ENCODE measurements around the gene RBM23.
"Not testable (repeated sequence)": the region's sequence is repeated elsewhere in the genome, so short reads cannot be mapped to it uniquely, and the experiment has no call there.

RBM23 gene
- long read RNA-seq, donor 1, full-length matches to known transcripts, result 29 of 60 reads
- long read RNA-seq, donor 1, partial matches to known transcripts, result 31 of 60 reads
- long read RNA-seq, donor 1, other reads (novel, unspliced or antisense), result 0 of 60 reads
- long read RNA-seq, donor 2, full-length matches to known transcripts, result 14 of 19 reads
- long read RNA-seq, donor 2, partial matches to known transcripts, result 5 of 19 reads
- long read RNA-seq, donor 2, other reads (novel, unspliced or antisense), result 0 of 19 reads
- long read RNA-seq, donor 3, full-length matches to known transcripts, result 9 of 9 reads
- long read RNA-seq, donor 3, partial matches to known transcripts, result 0 of 9 reads
- long read RNA-seq, donor 3, other reads (novel, unspliced or antisense), result 0 of 9 reads
- long read RNA-seq, donor 4, full-length matches to known transcripts, result 29 of 46 reads
- long read RNA-seq, donor 4, partial matches to known transcripts, result 17 of 46 reads
- long read RNA-seq, donor 4, other reads (novel, unspliced or antisense), result 0 of 46 reads
- long read RNA-seq, donor 5, full-length matches to known transcripts, result 30 of 35 reads
- long read RNA-seq, donor 5, partial matches to known transcripts, result 5 of 35 reads
- long read RNA-seq, donor 5, other reads (novel, unspliced or antisense), result 0 of 35 reads
- long read RNA-seq, donor 6, full-length matches to known transcripts, result 12 of 19 reads
- long read RNA-seq, donor 6, partial matches to known transcripts, result 7 of 19 reads
- long read RNA-seq, donor 6, other reads (novel, unspliced or antisense), result 0 of 19 reads
- long read RNA-seq, donor 7, result 0 reads
- long read RNA-seq, donor 8, full-length matches to known transcripts, result 22 of 22 reads
- long read RNA-seq, donor 8, partial matches to known transcripts, result 0 of 22 reads
- long read RNA-seq, donor 8, other reads (novel, unspliced or antisense), result 0 of 22 reads

DNA sequence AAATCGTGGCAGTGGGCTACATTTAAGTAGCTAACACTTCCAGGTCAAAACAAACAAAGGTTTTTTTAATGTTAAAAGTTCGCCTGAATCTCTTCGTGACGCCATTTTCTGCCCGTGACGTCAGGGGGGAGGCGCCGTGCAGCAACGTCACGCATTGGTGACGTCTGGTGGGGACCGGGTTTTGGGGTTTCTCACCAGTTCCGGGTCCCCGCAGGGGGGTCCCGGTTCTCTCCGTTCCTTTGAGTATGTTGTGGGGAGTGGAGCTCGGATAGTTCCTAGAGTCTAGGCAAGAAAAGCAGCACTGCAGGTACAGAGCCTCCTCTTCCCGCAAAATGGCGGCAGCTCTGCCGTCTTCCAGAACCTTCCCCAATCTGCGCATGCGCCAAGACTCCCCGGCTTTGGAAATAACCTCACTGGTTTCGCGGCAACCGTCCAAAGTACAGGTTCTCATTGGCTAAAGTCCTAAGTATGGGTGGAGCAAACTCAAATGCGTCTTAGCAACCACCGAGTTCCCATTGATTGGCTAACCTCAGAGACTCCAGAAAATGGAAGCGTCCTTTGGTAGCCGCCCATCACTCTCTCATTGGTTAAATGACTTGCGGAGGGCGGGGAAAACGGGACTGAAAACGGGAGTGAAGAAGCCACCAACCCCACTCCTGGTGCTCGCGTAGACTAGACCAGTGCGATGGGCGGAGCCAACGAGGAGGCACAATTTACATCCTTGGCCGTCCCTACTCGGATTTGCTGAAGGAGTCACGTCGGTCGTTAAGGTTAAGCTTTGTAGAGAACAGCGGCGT lies at the start of gene RBM23:
TSS of gene RBM23 (minus strand) at position 346 of the 797 bp plus-strand sequence.
- peak; percentile 98 for DNase-seq

DNA sequence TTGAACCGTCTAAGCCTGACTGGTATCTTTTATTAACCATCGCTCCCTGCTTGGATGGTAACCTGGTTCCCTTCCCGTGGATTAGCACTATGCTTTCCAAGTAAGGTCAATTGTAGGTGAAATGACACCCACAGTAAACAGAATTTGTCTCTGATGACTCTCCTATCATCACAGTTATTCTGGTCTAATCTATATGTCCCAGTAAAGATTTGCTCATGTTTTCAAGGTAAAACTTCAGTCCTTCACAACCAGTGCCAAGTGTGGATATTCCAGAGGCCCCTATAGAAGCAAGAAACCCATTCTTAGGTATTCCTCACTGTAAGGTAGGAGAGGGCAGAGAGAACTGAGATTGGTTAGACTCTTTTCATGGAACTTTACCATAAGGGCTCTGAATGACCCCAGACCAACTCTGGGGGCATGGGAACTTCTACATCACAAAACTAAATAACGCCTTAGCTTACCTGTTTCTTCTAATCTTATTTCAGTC lies 47.9 kb upstream of the RBM23 start:
- no peak for DNase-seq

DNA sequence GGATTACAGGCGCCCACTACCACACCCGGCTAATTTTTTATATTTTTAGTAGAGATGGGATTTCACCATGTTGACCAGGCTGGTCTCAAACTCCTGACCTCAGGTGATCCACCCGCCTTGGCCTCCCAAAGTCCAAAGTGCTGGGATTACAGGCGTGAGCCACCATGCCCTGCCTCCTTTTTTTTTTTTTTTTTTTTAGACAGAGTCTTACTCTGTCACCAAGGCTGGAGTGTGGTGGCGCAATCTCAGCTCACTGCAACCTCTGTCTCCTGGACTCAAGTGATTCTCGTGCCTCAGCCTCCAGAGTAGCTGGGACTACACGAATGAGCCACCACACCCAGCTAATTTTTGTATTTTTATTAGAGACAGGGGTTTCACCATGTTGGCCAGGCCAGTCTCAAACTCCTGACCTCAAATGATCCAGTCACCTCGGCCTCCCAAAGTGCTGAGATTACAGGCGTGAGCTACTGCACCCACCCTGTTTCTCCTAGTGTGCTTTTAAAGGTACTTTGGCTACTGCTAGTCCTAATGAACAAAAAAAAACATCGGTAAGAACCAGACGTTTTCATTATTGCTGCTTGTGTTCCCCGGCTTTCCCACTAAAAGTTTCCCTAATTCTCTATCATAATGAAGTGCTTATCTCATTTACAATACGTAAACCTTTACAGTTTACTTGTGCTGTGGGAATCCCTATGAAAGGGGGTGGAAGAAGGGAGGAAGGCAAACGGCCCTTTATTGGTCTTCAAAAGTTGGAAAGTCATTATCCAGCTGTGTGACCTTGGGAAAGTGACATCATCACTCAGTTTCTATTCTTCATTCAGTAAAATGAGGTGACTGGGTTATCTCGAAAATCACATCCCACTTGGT lies 47.2 kb upstream of the RBM23 start:
- not testable (repeated sequence) for DNase-seq

GRCh38 chr14:22962061-22962676 lies 43.2 kb upstream of the RBM23 start:
- no peak for DNase-seq

DNA sequence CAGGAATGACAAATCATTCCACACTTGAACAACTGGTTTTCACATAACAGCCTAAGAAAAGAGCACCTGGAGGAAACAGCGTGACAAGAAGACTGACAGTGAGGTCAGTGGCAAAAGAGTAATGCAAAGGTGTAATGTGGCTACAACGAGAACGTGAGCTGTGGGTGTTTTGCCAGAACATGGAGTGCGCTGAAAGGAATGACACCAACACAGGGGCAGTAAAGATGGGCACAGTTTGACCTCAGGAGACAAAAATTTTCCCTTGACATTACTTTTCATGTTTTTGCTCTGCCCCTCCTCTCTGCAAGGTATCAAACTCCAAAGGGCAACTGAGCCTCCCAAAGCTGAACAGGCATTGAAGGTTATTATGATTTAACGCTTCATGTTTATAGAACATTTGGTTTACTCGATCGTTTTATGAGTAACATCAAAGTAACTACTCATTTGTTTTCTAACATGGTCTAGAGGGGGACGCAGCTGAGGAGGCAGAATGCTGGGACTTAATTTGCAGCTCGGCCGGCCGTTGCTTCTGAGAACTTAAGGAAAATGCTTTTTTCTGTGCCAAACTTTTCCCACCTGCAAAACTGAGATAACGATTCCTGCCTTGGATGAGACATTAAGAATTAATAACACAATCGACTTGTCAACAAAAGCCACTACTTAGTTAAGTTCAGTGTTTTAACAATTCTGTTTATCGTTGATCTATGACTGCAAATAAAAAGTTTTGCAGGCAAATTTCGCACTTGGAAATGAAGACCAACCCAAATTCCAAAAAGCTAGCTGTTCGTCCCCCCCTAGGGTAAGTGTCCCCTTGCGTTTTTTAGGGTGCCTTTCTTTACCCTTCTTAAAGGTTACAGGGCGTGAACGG lies 37.0 kb upstream of the RBM23 start:
- peak; percentile 45 for DNase-seq

- DNase-seq, result no peak
Measured at GRCh38 chr14:22952418-22952817, 33.5 kb upstream of the RBM23 start.

DNA sequence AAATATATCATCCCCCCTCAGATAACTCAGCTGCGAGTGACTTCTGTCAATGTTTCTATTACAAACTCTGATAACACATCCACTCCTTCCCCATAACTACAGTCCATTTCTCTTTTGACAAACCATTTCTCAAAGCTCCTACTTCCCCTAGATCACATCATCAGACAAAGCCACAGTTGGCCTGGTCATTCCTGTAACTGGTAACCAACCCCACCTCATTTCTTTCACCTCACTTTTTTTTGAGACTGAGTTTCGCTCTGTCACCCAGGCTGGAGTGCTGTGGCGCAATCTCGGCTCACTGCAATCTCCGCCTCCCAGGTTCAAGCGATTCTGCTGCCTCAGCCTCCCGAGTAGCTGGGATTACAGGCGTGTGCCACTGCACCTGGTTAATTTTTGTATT lies 32.8 kb upstream of the RBM23 start:
- not testable (repeated sequence) for DNase-seq

DNA sequence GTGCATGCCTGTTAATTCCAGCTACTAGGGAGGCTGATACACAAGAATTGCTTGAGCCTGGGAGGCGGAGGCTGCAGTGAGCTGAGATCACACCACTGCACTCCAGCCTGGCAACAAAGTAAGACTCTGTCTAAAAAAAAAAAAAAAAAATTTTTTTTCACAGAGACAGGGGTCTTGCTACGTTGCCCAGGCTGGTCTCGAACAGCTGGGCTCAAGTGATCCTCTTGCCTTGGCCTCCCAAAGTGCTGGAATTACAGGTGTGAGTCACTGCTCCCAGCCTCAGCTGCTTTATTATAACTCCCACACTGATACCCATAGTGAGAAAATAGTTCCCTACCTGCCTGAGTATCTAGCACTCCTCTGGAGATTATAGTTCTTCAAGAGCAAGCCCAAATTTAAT lies 26.7 kb upstream of the RBM23 start:
- no peak for DNase-seq

- no peak for DNase-seq
Measured at GRCh38 chr14:22939684-22940083, 20.7 kb upstream of the RBM23 start.

- no peak for DNase-seq
Measured at GRCh38 chr14:22935156-22935555, 16.2 kb upstream of the RBM23 start.

DNA sequence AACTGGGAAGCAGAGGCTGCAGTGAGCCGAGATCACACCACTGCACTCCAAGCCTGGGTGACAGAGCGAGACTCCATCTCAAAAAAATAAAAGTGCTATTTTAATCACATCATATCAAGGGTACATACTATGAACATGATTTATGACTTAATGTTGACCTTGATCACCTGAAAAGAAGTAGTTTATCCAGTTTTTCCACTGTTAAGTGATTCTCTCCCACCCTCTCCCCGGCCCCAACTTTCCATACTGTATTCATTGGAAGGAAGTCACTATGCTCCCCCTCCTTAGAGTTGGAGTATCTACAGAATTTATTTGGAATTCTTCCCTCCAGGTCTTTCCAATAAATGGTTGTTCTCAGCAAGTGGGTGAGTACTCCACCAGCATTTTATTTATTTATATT lies 13.2 kb upstream of the RBM23 start:
- no peak for DNase-seq

- DNase-seq, result no peak
Measured at GRCh38 chr14:22929961-22930364, 11.0 kb upstream of the RBM23 start.

DNA sequence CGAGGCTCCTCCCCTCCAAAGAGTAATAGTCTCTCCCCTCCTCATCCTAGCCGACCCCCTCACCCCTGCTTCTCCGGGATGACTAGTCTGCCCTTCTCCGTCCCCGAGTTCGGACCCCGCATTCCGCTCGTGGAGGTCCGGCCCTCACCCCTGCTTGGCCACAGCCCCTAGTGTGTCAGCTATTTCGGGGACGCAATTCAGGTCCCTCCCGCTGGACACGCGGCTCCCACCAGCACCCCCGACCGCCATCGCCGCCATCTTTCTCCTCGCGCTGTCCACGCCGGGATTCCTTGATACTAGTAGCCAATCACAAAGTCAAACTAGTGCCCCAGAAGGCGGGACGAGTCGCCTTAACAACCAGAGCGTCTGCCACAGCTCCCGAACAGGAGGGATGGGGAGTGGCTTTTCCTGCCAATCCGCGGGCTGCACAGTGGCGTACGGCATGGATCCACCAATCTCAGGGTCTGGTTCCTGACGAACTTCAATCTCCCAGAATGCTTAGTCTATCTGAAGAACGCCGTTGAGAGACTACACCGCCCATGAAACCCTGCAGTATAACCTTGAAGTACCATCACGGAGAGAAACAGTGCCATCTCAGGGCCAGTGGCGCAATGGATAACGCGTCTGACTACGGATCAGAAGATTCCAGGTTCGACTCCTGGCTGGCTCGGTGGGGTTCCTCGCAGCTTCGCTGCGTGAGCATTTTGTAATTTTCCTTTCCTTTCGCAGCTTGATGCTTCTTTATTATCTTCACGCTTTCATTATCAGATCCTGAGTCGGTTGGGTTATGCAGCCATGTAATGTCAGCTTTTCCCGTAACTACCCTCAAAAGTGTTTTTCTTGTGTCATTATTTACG lies 10.4 kb upstream of the RBM23 start, which contains the start of gene PRMT5:
TSS of gene PRMT5 (minus strand) at position 273 of the 857 bp plus-strand sequence. CDS start at position 258, 15 bp downstream.
- peak; percentile 89 for DNase-seq

DNA sequence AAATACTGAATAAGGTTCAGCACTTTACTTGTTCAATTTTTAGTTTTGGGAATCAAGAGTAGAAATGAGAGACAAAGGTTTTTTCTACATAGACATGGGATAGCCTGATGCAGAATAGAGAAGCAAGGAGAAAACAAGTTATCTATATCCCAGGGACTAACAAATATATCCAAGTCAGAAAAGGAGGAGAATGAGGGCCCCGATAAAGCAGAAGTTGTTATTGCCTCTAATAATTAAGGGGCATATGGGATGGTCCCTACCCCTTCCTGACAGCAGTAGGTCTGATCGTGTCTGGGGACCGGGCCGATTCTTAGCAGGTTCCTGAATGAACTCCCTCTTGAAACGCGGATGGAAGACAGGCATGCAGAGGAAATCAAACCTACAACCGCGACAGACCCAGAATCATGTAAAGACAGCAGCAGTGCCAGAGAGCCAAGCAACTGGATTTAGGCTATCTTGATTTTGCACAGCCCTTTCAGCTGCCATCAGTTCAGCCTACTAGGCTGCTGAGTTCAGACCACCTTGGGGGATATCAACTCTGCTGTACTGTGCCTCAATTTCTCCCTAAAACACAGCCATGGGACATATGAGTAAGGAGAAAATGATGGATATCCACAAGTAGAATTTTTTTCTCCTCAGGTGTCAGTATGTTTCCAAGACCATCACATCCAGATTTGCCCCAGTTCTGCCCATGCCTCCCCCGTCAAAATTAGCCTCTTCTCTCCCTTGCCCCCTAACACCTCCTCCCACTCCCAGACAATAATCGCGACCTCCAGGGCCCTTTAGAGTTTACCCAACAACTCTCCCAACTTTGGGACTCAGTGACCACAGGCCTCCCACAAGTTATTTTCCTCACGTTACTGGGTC lies 9.5 kb upstream of the RBM23 start:
- DNase-seq, result no peak

GRCh38 chr14:22926316-22926715 lies 7.4 kb upstream of the RBM23 start:
- no peak for DNase-seq

GRCh38 chr14:22925513-22925912 lies 6.6 kb upstream of the RBM23 start:
- DNase-seq, result no peak

GRCh38 chr14:22923746-22924145 lies 4.8 kb upstream of the RBM23 start:
- DNase-seq, result no peak

- no peak for DNase-seq
Measured at GRCh38 chr14:22922294-22922693, 3.3 kb upstream of the RBM23 start.

Measured in right kidney (tissue), 9 donors.